Measurements from ENCODE around the gene PTP4A1.

- TF ChIP-seq POLR2A (IDR thresholded peaks at IDR 0.05) (no peak), CTCF (IDR thresholded peaks at IDR 0.05) (no peak)
Observed at GRCh38 chr6:63599243-63599642, 27.0 kb downstream of the PTP4A1 start.
